HEK293 (cell line): Measurements from ENCODE around the gene FAM8A1.

ENCODE experiments used
- SALL2 ChIP-seq: fragments of 450-650 bp; formaldehyde crosslinking; IDR thresholded peaks from 2 replicates; pipeline ENCODE4 v1.5.0; 2017; ENCODE audit warnings: missing biosample characterization, mild to moderate bottlenecking, missing genetic modification characterization, borderline replicate concordance
- ZEB2 ChIP-seq: fragments of 450-650 bp; formaldehyde crosslinking; IDR thresholded peaks from 2 replicates; pipeline ENCODE4 v1.5.1; 2016; ENCODE audit warnings: missing biosample characterization, missing genetic modification characterization
- ZNF138 ChIP-seq: fragments of 450-650 bp; formaldehyde crosslinking; IDR thresholded peaks from 2 replicates; pipeline ENCODE4 v1.5.1; 2016; ENCODE audit warnings: missing biosample characterization, missing genetic modification characterization, borderline replicate concordance
- TF ChIP-seq, protein P1 (sequence below): fragments of 450-650 bp; formaldehyde crosslinking; IDR thresholded peaks from 2 replicates; pipeline ENCODE4 v1.5.1; 2016; ENCODE audit warnings: missing biosample characterization, missing genetic modification characterization

DNA sequence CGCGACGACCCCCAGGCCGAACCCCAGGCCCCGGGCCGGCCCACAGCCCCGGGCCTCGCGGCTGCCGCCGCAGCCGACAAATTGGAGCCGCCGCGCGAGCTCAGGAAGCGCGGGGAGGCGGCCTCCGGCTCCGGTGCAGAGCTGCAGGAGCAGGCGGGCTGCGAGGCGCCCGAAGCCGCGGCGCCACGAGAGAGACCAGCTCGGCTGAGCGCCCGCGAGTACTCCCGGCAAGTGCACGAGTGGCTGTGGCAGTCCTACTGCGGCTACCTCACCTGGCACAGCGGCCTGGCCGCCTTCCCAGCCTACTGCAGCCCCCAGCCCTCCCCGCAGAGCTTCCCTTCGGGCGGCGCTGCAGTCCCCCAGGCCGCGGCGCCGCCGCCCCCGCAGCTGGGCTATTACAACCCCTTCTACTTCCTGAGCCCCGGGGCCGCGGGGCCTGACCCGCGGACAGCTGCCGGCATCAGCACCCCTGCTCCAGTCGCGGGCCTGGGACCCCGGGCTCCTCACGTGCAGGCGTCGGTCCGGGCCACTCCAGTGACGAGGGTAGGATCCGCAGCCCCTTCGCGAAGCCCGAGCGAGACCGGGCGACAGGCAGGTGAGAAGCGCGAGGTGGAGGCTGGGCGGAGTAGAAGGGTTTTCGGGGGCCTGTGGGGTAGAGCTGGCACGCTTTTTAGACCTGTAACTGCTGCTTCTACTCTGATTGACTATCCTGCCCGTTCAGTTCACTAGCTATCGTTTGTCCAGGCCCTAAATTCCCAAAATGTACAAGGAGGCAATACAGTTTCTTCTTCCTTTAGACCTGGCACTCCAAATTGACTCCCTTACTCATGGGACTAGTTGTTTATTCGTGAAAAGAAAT is 654 bp downstream of the FAM8A1 start:
- TF ChIP-seq SALL2 (tag by site-specific recombination) (no peak), ZNF138 (tag by site-specific recombination) (no peak), ZEB2 (tag by site-specific recombination) (no peak)
- TF ChIP-seq, protein P1, sequence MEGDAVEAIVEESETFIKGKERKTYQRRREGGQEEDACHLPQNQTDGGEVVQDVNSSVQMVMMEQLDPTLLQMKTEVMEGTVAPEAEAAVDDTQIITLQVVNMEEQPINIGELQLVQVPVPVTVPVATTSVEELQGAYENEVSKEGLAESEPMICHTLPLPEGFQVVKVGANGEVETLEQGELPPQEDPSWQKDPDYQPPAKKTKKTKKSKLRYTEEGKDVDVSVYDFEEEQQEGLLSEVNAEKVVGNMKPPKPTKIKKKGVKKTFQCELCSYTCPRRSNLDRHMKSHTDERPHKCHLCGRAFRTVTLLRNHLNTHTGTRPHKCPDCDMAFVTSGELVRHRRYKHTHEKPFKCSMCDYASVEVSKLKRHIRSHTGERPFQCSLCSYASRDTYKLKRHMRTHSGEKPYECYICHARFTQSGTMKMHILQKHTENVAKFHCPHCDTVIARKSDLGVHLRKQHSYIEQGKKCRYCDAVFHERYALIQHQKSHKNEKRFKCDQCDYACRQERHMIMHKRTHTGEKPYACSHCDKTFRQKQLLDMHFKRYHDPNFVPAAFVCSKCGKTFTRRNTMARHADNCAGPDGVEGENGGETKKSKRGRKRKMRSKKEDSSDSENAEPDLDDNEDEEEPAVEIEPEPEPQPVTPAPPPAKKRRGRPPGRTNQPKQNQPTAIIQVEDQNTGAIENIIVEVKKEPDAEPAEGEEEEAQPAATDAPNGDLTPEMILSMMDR (tag by site-specific recombination): peak; percentile 46; the same call in 1 of the 2 replicates
